DMS53 treated with DMSO at 0.1 percent for 48 hours (cell line): Measurements from ENCODE around the gene LZTS2.
"Not testable (repeated sequence)": the region's sequence is repeated elsewhere in the genome, so short reads cannot be mapped to it uniquely, and the experiment has no call there.

Experiments
- DNase-seq: peaks from one replicate; lab custom pipeline; 2025; ENCODE audit not compliant: unreplicated experiment; lab: John Stamatoyannopoulos, UW

LZTS2 gene

GRCh38 chr10:100999742-101000126 lies at the start of gene LZTS2:
LZTS2 (plus strand) TSS chr10:100999808; CDS start chr10:101002539, 2,731 bp downstream.
- DNase-seq: no peak

GRCh38 chr10:100960251-100960650 lies 39.4 kb upstream of the LZTS2 start:
- DNase-seq: no peak

GRCh38 chr10:100962351-100963080 lies 37.1 kb upstream of the LZTS2 start:
- DNase-seq: no peak

GRCh38 chr10:100963826-100964225 lies 35.8 kb upstream of the LZTS2 start:
- no peak for DNase-seq

GRCh38 chr10:100965820-100966219 lies 33.8 kb upstream of the LZTS2 start:
- DNase-seq: no peak

- DNase-seq: no peak
These were observed 32.7 kb upstream of the LZTS2 start for GRCh38 chr10:100966887-100967286.

GRCh38 chr10:100967332-100967731 lies 32.3 kb upstream of the LZTS2 start:
- DNase-seq: no peak

- no peak for DNase-seq
These were observed 31.4 kb upstream of the LZTS2 start for GRCh38 chr10:100968062-100968736.

GRCh38 chr10:100968863-100969186 lies 30.8 kb upstream of the LZTS2 start:
- DNase-seq: no peak

GRCh38 chr10:100969187-100970075 lies 30.2 kb upstream of the LZTS2 start, which contains the start of gene SEMA4G:
SEMA4G (plus strand) TSS chr10:100969504; CDS start chr10:100972913, 3,409 bp downstream.
- peak; percentile 16 for DNase-seq

- peak; percentile 14 for DNase-seq
These were observed 29.3 kb upstream of the LZTS2 start for GRCh38 chr10:100970076-100970913.

- peak; percentile 53 for DNase-seq
These were observed 28.4 kb upstream of the LZTS2 start for GRCh38 chr10:100970914-100971811.

GRCh38 chr10:100972115-100972903 lies 27.3 kb upstream of the LZTS2 start:
- no peak for DNase-seq

GRCh38 chr10:100972904-100973535 lies 26.6 kb upstream of the LZTS2 start:
- no peak for DNase-seq

- DNase-seq: not testable (repeated sequence)
These were observed 24.2 kb upstream of the LZTS2 start for GRCh38 chr10:100975397-100975796.

- no peak for DNase-seq
These were observed 22.7 kb upstream of the LZTS2 start for GRCh38 chr10:100976906-100977305.

GRCh38 chr10:100977436-100977835 lies 22.2 kb upstream of the LZTS2 start:
- DNase-seq: no peak

- no peak for DNase-seq
These were observed 21.3 kb upstream of the LZTS2 start for GRCh38 chr10:100978121-100978900.
